Natural killer cell (primary cell): Measurements from ENCODE around the gene PPP6C. TPM values are rescaled to one million over a fixed set of nuclear protein-coding genes. Genes with fewer than 3 reads are reported as not detected.
"Not testable (repeated sequence)": the region's sequence is repeated elsewhere in the genome, so short reads cannot be mapped to it uniquely, and the experiment has no call there.

Source experiments
- ATAC-seq, 3 donors: fragments of 150-1000 bp in 2 of 3; fragments of 200-7000 bp in 1 of 3; cut with Tn5 transposase; 1 replicate in 1 of 3; 2 replicates in 2 of 3; pipeline ENCODE4 v1.10.0; 2021; ENCODE audit warnings: mild to moderate bottlenecking in 2 of 3, moderate library complexity in 2 of 3
- DNase-seq, 2 donors: peaks; one replicate each; pipeline versions ENCODE4 v3.0.0 to v3.0.0-alpha.2; 2013 to 2021; ENCODE audit warnings: mixed read lengths in 1 of 2
- H3K27ac ChIP-seq: one replicate; pipeline ENCODE4 v1.5.1; 2013; ENCODE audit warnings: mild to moderate bottlenecking, low read length
- H3K27me3 ChIP-seq: one replicate; pipeline ENCODE4 v1.6.1; 2013; ENCODE audit warnings: low read length; ENCODE audit not compliant: control insufficient read depth, insufficient read depth
- H3K36me3 ChIP-seq: one replicate; pipeline ENCODE4 v1.6.1; 2013; ENCODE audit warnings: low read length; ENCODE audit not compliant: control insufficient read depth, insufficient read depth
- H3K4me1 ChIP-seq: one replicate; pipeline ENCODE4 v1.6.1; 2013; ENCODE audit warnings: low read length; ENCODE audit not compliant: control insufficient read depth, insufficient read depth
- H3K4me3 ChIP-seq: one replicate; pipeline ENCODE4 v1.5.1; 2013; ENCODE audit warnings: low read length
- H3K9me3 ChIP-seq: one replicate; pipeline ENCODE4 v1.6.1; 2013; ENCODE audit warnings: low read length; ENCODE audit not compliant: control insufficient read depth, insufficient read depth
- H3K27ac Mint-ChIP-seq, 2 donors: one replicate each; pipeline ENCODE4 v1.8.0; 2022; ENCODE audit warnings: mild to moderate bottlenecking in 2 of 2, mixed read lengths in 2 of 2, moderate library complexity in 1 of 2
- H3K27me3 Mint-ChIP-seq, 2 donors: one replicate each; pipeline ENCODE4 v1.8.0; 2022; ENCODE audit warnings: low read depth in 2 of 2, mixed read lengths in 2 of 2
- H3K36me3 Mint-ChIP-seq: one replicate; pipeline ENCODE4 v1.8.0; 2022; ENCODE audit warnings: mixed read lengths
- H3K4me1 Mint-ChIP-seq, 2 donors: one replicate each; pipeline ENCODE4 v1.8.0; 2022; ENCODE audit warnings: mixed read lengths in 2 of 2
- H3K4me3 Mint-ChIP-seq: one replicate; pipeline ENCODE4 v1.8.0; 2022; ENCODE audit warnings: mild to moderate bottlenecking, moderate library complexity, mixed read lengths
- H3K9me3 Mint-ChIP-seq, 2 donors: one replicate each; pipeline ENCODE4 v1.8.0; 2022; ENCODE audit warnings: mixed read lengths in 2 of 2
- CTCF ChIP-seq: fragments of 200-600 bp; IDR thresholded peaks from one replicate; pipeline ENCODE4 v1.8.0; 2022; ENCODE audit warnings: antibody characterized with exemption
- WGBS: methylation state at CpG from one replicate; pipeline ENCODE4 v1.1.7; 2013; ENCODE audit warnings: missing lambda C conversion rate; ENCODE audit not compliant: insufficient coverage; 5-methylcytosine and 5-hydroxymethylcytosine counted together
- intact Hi-C: fragments of 100-400 bp; cut with micrococcal nuclease; formaldehyde crosslinking; loops from one replicate; pipeline ENCODE4 v1.14.2; 2022
- total RNA-seq, 4 donors: library from RNA; stranded (reverse); fragments of 120-200 nt in 1 of 4; gene quantifications; one replicate each; pipeline versions ENCODE4 v1.2.3 to v1.2.4, GENCODE V29; 2013 to 2022

Gene PPP6C
- total RNA-seq, 3 donors from 2014 or later (not counting 1 experiment from before 2014, with no cell fraction given) = 31.1 to 37.4 (median 34.8) TPM

DNA sequence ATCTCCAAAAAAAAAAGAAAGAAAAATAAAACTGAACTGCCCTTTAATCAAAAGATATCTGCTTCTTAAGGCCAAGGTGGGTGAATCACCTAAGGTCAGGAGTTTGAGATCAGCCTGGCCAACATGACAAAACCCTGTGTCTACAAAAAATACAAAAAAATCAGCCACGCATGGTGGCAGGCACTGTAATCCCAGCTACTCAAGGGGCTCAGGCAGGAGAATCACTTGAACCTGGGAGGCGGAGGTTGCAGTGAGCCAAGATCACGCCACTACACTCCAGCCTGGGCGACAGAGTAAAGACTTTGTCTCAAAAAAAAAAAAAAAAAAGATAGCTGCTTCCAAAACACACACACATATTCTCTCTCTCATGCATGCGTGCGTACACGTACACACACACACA lies 64.1 kb downstream of the PPP6C start:
- TF ChIP-seq CTCF = no peak
- H3K4me1 ChIP-seq = peaks cover 23% of the 10 kb centered on the region
- ATAC-seq = no peak
- peak overlapping the region; percentile 83 for H3K4me3 Mint-ChIP-seq
- peak overlapping the region; percentile 57 for H3K27ac ChIP-seq
- H3K27me3 Mint-ChIP-seq = no peaks in the 10 kb centered on the region
- 82% methylated on average over 7 of the region's 7 CpGs for WGBS
- no peaks in the 10 kb centered on the region for H3K9me3 ChIP-seq
- no peak for DNase-seq
- no peaks in the 10 kb centered on the region for H3K36me3 ChIP-seq
- no peaks in the 10 kb centered on the region for H3K36me3 Mint-ChIP-seq
- H3K4me1 Mint-ChIP-seq = peaks cover 24 to 27% of the 10 kb centered on the region in 2 donors
- intact Hi-C loops = no loop called here
- H3K27me3 ChIP-seq = no peaks in the 10 kb centered on the region
- no peaks in the 10 kb centered on the region for H3K9me3 Mint-ChIP-seq
- H3K4me3 ChIP-seq = no peak overlapping the region
- peak overlapping the region; percentile 87 to 98 for H3K27ac Mint-ChIP-seq

- no peaks in the 10 kb centered on the region for H3K36me3 Mint-ChIP-seq
- H3K27me3 Mint-ChIP-seq = no peaks in the 10 kb centered on the region
- ATAC-seq = no peak
- Histone ChIP-seq H3K27me3 (no peaks in the 10 kb centered on the region), H3K9me3 (no peaks in the 10 kb centered on the region), H3K4me1 (peaks cover 11% of the 10 kb centered on the region), H3K4me3 (no peak overlapping the region), H3K36me3 (no peaks in the 10 kb centered on the region), H3K27ac (no peak overlapping the region)
- H3K4me1 Mint-ChIP-seq = peaks cover 14 to 18% of the 10 kb centered on the region in 2 donors
- no peak for TF ChIP-seq CTCF
- WGBS = 43% methylated on average over 2 of the region's 2 CpGs
- H3K27ac Mint-ChIP-seq = no peak overlapping the region
- peak in 1 of 2 donors; percentile 8 for DNase-seq
- no peaks in the 10 kb centered on the region for H3K9me3 Mint-ChIP-seq
- intact Hi-C loops = no loop called here
- H3K4me3 Mint-ChIP-seq = no peak overlapping the region
Measured at GRCh38 chr9:125121146-125121545, 68.5 kb downstream of the PPP6C start.

DNA sequence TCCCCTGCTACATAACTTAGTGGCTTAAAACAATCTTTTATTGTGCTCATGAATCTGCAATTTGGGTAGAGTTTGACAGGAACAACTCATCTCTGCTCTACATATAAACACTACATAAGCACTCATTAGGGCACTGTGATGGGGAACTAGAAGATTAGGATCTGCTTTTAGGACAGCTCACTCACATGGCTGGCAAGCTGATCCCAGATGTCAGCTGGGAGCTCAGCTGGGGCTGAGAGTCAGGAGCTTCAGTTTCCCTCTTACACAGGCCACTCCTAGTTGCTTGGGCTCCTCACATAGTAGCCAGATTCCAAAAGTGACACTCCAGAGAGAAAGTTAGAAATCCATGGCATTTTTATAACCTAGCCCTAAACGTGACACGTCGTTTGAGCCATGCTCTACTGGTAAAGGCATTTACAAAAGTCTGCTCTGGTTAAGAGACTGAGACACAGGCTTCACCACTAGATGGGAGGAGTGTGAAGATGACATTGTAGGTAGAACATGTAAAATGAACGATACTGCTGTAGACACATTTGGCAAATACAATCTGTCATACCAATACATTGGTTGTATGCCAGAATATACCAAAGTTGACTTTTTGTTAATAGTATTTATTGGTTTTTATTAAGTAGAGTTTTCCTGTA lies 69.8 kb downstream of the PPP6C start:
- no peak overlapping the region for H3K4me3 ChIP-seq
- no peak overlapping the region for H3K27ac ChIP-seq
- H3K4me1 ChIP-seq = no peaks in the 10 kb centered on the region
- no peaks in the 10 kb centered on the region for H3K27me3 ChIP-seq
- H3K36me3 ChIP-seq = no peaks in the 10 kb centered on the region
- no peak for TF ChIP-seq CTCF
- no peaks in the 10 kb centered on the region for H3K9me3 Mint-ChIP-seq
- ATAC-seq (peak in 2 of 3 donors; percentile 49 to 63), DNase-seq (peak in 1 of 2 donors; percentile 64)
- H3K27ac Mint-ChIP-seq = no peak overlapping the region
- intact Hi-C loops = no loop called here
- no peaks in the 10 kb centered on the region for H3K27me3 Mint-ChIP-seq
- H3K9me3 ChIP-seq = no peaks in the 10 kb centered on the region
- 61% methylated on average over 4 of the region's 4 CpGs for WGBS
- H3K36me3 Mint-ChIP-seq = no peaks in the 10 kb centered on the region
- peaks cover 7 to 9% of the 10 kb centered on the region in 2 donors for H3K4me1 Mint-ChIP-seq
- no peak overlapping the region for H3K4me3 Mint-ChIP-seq

- intact Hi-C loops, H3K27ac Mint-ChIP-seq, H3K27me3 Mint-ChIP-seq, H3K36me3 ChIP-seq, H3K27ac ChIP-seq, H3K4me3 Mint-ChIP-seq, H3K9me3 ChIP-seq, H3K4me3 ChIP-seq, ATAC-seq, DNase-seq, H3K27me3 ChIP-seq, H3K4me1 Mint-ChIP-seq, H3K4me1 ChIP-seq, H3K9me3 Mint-ChIP-seq, H3K36me3 Mint-ChIP-seq: not testable (repeated sequence)
- WGBS = 94% methylated on average over 2 of the region's 2 CpGs
Measured at GRCh38 chr9:125118696-125119095, 70.9 kb downstream of the PPP6C start.

GRCh38 chr9:125114503-125114902 lies 75.1 kb downstream of the PPP6C start:
- H3K9me3 Mint-ChIP-seq, intact Hi-C loops, H3K36me3 Mint-ChIP-seq, H3K36me3 ChIP-seq, H3K4me3 ChIP-seq, DNase-seq, H3K4me3 Mint-ChIP-seq, H3K27ac ChIP-seq, H3K27ac Mint-ChIP-seq, H3K27me3 Mint-ChIP-seq, H3K9me3 ChIP-seq, H3K4me1 ChIP-seq, ATAC-seq, H3K27me3 ChIP-seq: not testable (repeated sequence)
- 86% methylated on average over 2 of the region's 4 CpGs for WGBS
- H3K4me1 Mint-ChIP-seq = peaks cover 5 to 18% of the 10 kb centered on the region in 2 donors
